A673 (cell line): ENCODE data around the gene BCAR1.

ENCODE experiments used
- CTCF ChIP-seq: fragments of 300-800, 200-600 bp; sonication (generic); conservative IDR thresholded peaks from 2 replicates; pipeline ENCODE4 v1.5.1; 2017; ENCODE audit warnings: low read depth, mild to moderate bottlenecking, antibody characterized with exemption, low read length, moderate library complexity, mixed read lengths
- EZH2 ChIP-seq: fragments of 200-600 bp; sonication (generic); IDR thresholded peaks from 2 replicates; pipeline ENCODE4 v1.6.1; 2017; ENCODE audit warnings: borderline replicate concordance, low read depth, mild to moderate bottlenecking, mixed read lengths, antibody characterized with exemption, low read length; ENCODE audit not compliant: poor library complexity, severe bottlenecking

- TF ChIP-seq CTCF (no peak), EZH2 (no peak)
These were observed 4.8 kb downstream of the BCAR1 start for GRCh38 chr16:75246504-75247205.
